PFSK-1 (cell line): Measurements from ENCODE around the gene SLC22A23.

ENCODE experiments used
- FOXP2 ChIP-seq: optimal IDR thresholded peaks from 2 replicates; pipeline ENCODE3; 2011; ENCODE audit warnings: borderline replicate concordance, control low read depth, inconsistent platforms; ENCODE audit not compliant: insufficient read depth; ENCODE audit errors: extremely low read length, extremely low read depth
- POLR2AphosphoS5 ChIP-seq: IDR thresholded peaks from 2 replicates; pipeline ENCODE4 v1.6.1; 2012; ENCODE audit warnings: low read depth, mild to moderate bottlenecking, control low read depth, low read length, moderate library complexity
- REST ChIP-seq, 2 experiments: IDR thresholded peaks; 2 replicates each; pipeline versions ENCODE4 v1.6.1 to v1.8.0; 2011 to 2012; ENCODE audit warnings: low read depth in 2 of 2, low read length in 2 of 2, control low read depth in 1 of 2, inconsistent platforms in 1 of 2, mild to moderate bottlenecking in 1 of 2, moderate library complexity in 1 of 2; ENCODE audit not compliant: insufficient read depth in 1 of 2
- SIN3A ChIP-seq: IDR thresholded peaks from 2 replicates; pipeline ENCODE4 v1.6.1; 2012; ENCODE audit warnings: mild to moderate bottlenecking, low read length, moderate library complexity, borderline replicate concordance; ENCODE audit not compliant: insufficient read depth
- TAF1 ChIP-seq: IDR thresholded peaks from 2 replicates; pipeline ENCODE4 v1.6.1; 2012; ENCODE audit warnings: low read length, control low read depth, borderline replicate concordance; ENCODE audit not compliant: insufficient read depth

- no peak for TF ChIP-seq POLR2AphosphoS5
- no peak for TF ChIP-seq TAF1
- TF ChIP-seq FOXP2, result no peak
- no peak for TF ChIP-seq REST (IDR thresholded peaks at IDR 0.05; ENCODE audit: insufficient read depth in 1 of 2, low read depth in 2 of 2, low read length in 2 of 2)
- TF ChIP-seq SIN3A, result no peak
Measured at GRCh38 chr6:3308106-3308505, 148.7 kb downstream of the SLC22A23 start.
